HG02759 (cell line): ENCODE data around the gene IL6R.

Experiments used
- ATAC-seq: cut with Tn5 transposase; IDR thresholded peaks from one replicate; pipeline ENCODE4 v1.9.1; 2021; ENCODE audit warnings: mild to moderate bottlenecking, moderate library complexity; ENCODE audit not compliant: unreplicated experiment

Gene IL6R

DNA sequence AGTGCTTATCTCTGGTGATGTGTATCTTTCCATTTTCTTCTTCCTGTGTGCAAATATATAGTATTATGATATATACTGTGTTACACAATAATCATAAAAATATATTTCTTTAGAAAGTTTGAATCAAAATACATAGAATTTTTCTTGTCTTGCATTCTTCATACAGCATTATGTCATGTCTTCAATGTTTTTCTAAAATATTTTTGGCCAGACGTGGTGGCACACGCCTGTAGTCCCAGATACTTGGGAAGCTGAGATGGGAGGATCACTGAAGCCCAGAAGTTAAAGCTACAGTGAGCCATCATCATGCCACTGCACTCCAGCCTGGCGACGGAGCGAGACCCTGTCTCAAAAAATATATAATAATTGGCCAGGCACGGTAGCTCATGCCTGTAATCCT is 41.6 kb downstream of the IL6R start:
- ATAC-seq = no peak

DNA sequence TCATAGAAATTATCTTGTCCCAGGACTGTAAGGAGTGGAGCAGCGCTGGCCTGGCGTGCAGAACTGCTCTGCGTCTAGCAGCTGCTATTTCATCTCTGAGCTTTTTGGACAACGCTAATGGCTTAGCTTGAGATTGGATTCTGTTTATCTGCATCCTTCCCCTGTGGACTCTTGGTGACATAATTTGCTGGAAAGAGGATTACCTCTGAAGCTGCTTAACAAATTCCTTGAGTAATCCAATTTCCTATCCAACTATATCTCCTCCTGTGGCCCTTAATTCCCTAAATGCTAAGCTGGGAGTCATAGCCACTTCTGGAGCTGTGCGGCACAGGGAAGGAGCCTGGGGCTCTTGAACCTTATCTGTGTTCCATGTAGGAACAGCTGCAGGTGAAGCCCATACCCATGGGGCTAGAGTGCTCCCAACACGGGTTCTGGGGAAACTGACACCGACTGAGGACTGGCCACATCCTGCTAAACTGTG is 43.2 kb downstream of the IL6R start:
- ATAC-seq = no peak

DNA sequence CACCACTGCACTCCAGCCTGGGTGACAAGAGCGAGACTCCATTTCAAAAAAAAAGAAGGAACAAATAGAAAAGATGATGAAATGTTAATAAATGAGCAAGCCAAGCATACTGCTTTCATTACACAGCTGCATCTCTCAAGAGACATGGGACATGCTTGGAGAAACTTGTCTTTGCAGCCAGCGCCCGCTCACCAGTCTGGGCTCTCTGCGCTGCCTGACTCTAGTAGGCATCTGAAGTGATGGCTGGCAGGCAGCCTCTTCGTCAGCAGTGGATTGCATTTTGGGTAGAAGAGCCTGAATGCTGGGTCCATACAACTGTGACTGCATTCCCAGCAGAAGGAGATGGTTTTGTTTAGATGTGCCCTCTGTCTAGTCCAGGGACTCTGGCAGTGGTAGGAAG is 48.0 kb downstream of the IL6R start:
- no peak for ATAC-seq

DNA sequence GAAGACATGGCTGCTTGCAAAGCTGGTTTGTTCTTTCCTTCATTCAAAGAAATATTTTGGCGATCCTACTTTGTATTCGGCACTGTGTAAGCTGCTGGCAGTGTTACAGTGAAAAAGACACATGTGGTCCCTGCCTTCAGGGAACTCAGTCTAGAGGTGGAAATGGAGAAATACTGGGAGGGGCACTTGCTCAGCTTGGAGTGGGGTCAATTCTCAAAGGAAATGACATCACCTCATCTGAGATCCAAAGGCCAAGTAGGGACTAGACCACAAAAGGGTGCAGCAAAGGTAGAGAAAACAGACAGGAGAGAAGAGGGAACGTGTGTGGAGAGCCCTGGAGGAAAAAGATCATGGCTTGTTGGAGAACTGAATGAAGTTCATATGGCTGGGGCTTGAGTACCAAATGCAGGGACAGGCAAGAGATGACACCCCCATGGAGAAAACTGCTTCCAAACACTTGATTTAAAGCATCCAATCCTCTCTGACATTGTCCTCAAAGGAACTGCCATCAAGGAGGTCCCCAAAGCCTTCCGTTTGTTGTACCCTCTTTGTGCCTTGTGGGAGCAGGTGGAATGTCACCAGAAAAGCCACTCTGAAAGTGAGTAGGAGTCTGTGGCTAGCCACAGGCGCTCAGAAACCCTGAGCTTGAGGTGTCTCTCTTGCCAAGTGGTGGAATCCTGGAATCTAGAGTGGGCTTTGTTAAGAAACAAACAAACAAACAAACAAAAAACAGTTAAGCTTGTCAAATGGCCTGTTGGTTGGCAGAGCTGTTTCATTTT is 48.6 kb downstream of the IL6R start:
- no peak for ATAC-seq

DNA sequence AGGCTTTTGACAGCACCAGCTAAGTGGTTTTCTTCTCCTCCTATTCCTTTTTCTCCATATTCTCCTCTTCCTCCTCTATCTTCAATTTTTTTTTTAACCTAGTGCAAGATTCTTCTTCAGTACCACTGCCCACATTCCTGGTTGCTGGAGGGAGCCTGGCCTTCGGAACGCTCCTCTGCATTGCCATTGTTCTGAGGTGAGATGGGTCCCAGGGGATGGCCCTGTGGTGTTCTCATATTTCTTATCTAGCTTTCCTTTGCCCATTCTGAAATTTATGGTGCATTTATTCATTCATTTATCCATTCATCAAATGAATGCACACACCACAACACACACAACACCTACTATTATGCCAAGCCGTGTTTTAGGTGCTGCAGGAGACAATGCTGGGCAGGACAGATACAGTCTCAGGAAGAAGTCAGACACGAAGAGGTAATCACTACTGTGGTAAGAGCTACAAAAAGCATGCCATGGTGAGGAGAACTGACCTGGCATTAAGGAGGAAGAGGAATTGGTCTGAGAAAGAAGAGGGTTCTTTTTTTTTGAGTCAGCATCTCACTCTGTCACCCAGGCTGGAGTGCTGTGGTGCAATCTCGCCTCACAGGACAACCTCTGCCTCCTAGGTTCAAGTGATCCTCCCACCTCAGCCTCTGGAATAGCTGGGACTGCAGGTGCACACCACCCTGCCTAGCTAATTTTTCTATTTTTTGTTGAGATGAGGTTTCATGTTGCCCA is 49.4 kb downstream of the IL6R start:
- no peak for ATAC-seq

DNA sequence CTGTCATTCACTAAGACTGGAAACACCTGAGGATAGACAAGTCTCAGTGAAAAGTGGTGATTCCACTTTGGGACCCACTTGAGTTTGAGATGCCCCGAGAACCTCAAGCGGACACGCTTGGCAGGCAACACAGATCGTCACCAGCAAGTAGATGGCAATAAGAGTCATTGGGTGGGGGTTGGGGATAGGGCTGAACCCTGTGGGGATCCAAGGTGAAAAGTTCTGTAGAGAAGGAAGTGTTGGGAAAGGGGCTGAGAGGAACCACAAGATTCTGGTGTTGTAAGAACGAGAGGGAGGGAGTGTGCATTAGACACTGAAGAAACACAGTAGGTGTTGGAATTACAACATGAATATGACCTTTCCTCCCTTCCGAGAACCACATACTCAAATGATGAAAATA is 51.5 kb downstream of the IL6R start:
- ATAC-seq = no peak

DNA sequence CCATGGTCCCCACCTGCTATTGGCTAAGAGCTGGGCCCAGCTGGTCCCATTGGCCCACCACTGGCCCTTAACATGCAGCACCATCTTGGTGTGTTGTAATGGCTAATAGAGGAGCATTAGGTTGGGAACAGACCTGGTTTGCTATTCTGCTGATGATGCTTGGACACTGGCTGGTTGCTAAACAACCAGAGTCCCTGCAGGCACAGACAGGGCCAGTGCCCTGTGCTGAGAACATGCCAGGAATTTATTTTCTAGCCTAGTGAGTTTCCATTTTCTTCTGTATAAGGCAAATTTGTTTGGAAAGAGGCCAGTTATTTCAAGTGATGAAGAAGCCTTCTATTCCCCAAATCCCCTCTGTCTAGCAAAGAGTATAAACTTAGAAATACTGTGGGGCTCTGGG is 53.9 kb downstream of the IL6R start:
- no peak for ATAC-seq

DNA sequence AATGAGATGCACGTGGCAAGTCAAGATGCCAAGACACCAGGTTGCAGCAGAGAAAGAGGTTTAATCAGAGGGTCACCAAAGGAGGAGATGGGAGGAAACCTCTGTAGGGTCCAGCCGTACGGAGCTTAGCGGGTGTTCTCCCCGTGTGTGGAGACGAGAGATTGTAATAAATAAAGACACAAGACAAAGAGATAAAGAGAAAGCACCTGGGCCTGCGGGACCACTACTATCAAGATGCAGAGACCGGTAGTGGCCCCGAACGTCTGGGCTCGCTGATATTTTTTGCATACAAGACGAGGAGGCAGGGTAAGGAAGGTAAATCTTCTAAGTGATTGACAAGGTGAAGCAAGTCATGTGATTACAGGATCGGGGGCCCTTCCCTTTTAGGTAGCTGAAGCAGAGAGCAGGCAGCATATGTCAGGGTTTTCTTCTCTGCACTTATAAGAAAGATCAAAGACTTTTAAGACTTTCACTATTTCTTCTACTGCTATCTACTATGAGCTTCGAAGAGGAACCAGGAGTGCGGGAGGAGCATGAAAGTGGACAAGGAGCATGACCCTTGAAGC is 55.6 kb downstream of the IL6R start:
- ATAC-seq = no peak

DNA sequence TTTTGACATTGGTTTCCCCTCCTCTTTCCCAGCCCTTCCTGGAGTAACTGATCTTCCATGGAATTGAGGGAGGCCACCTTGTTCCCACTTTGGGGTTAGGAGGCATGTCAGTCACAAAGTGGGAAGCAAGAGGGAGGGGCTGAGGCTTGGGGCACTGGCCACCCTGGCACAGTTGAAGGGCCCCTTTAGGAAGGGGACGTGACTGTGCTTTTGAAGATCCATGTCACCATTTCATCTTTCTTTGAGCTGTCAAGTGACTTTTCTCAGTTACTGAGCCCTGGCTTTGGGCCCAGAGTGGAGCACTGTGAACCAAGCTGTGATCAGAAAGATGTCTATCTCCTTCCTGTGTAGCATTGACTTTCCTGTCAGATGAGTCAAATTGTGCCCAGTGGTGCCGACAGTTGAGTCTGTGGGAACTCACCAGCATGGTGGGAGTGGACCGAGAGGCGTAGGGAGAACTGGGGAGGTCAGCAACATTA is 58.4 kb downstream of the IL6R start:
- ATAC-seq = no peak

DNA sequence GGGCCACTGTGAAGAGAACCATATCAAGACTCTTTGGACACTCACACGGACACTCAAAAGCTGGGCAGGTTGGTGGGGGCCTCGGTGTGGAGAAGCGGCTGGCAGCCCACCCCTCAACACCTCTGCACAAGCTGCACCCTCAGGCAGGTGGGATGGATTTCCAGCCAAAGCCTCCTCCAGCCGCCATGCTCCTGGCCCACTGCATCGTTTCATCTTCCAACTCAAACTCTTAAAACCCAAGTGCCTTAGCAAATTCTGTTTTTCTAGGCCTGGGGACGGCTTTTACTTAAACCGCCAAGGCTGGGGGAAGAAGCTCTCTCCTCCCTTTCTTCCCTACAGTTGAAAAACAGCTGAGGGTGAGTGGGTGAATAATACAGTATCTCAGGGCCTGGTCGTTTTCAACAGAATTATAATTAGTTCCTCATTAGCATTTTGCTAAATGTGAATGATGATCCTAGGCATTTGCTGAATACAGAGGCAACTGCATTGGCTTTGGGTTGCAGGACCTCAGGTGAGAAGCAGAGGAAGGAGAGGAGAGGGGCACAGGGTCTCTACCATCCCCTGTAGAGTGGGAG is 60.6 kb downstream of the IL6R start:
- no peak for ATAC-seq

DNA sequence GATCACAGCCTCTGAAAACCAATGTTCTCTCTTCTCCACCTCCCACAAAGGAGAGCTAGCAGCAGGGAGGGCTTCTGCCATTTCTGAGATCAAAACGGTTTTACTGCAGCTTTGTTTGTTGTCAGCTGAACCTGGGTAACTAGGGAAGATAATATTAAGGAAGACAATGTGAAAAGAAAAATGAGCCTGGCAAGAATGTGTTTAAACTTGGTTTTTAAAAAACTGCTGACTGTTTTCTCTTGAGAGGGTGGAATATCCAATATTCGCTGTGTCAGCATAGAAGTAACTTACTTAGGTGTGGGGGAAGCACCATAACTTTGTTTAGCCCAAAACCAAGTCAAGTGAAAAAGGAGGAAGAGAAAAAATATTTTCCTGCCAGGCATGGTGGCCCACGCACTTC is 61.1 kb downstream of the IL6R start:
- ATAC-seq = no peak

DNA sequence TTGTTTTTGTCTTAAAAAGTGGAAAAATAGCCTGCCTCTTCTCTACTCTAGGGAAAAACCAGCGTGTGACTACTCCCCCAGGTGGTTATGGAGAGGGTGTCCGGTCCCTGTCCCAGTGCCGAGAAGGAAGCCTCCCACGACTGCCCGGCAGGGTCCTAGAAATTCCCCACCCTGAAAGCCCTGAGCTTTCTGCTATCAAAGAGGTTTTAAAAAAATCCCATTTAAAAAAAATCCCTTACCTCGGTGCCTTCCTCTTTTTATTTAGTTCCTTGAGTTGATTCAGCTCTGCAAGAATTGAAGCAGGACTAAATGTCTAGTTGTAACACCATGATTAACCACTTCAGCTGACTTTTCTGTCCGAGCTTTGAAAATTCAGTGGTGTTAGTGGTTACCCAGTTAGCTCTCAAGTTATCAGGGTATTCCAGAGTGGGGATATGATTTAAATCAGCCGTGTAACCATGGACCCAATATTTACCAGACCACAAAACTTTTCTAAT is 61.8 kb downstream of the IL6R start:
- no peak for ATAC-seq

DNA sequence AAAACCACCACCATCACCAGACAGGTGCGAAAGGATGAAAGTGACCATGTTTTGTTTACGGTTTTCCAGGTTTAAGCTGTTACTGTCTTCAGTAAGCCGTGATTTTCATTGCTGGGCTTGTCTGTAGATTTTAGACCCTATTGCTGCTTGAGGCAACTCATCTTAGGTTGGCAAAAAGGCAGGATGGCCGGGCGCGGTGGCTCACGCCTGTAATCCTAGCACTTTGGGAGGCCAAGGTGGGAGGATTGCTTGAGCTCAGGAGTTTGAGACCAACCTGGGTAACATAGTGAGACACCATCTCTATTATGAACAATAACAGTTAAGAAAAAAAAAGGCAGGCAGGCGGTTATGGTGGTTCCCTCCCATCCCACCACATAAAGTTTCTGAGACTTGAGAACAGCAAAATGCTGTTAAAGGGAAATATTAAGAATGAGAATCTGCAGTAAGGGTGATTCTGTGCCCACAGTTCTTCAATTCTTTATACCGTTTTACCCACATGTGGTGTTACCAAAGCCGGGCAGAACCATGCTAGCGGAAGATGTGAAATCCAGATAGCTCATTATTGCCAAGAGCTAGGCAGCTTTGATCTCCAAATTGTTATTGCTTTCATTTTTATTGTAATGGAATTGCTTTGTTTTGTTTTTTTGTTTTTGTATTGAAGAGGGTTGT is 62.4 kb downstream of the IL6R start:
- no peak for ATAC-seq

DNA sequence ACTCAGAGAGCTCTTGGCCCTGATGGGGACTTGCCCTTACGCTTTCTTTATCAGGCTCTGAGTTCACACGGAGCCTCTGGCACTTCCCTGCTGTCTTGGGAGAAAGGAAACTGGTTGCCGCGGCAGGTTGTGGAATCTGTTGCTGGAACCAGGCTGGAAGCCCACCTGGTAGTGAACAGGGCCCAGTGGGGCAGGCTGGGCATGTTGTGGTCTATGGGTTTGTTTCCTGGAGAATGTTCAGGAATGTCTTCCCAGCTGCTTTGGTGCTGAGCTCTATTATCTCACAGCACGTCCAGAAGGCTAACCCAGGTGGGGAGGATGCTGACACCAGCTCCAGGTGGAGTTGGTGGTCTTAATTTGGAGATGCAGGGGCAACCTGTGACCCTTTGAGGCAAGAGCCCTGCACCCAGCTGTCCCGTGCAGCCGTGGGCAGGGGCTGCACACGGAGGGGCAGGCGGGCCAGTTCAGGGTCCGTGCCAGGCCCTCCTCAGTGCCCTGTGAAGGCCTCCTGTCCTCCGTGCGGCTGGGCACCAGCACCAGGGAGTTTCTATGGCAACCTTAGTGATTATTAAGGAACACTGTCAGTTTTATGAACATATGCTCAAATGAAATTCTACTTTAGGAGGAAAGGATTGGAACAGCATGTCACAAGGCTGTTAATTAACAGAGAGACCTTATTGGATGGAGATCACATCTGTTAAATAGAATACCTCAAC is 63.5 kb downstream of the IL6R start:
- no peak for ATAC-seq

DNA sequence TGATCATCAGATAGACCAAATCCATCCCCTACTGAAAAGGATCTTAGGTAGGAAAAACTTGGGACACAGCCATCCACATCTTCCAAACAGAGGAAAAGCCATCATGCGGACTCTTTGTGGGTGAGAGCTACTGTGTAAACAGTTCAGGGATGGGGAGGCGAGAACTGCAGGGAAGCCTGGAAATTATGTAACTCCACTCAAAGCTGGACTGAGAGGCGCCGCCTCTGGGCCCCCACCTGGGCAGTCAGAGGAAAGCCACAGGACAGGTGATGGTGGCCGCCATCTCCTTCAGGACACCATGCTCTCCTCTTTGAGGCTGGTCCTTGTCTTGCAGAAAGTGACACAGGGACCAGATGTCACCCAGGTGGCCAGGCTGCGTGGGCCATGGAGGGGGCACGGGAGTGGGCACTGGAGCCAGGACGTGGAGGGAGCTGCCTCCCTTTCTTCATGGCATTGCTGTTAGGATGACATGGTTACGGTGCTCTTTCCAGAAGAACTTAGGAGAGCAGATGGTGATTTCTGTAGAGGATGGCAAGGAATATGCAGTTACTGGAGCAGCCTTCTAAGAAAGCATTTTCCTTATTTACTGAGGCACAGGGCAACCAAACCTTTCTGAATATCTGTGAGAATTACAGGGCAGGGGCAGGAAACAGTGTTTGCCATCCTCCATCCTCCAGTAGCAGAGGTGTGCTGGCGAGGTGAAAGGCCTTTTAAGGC is 64.9 kb downstream of the IL6R start:
- ATAC-seq = no peak

DNA sequence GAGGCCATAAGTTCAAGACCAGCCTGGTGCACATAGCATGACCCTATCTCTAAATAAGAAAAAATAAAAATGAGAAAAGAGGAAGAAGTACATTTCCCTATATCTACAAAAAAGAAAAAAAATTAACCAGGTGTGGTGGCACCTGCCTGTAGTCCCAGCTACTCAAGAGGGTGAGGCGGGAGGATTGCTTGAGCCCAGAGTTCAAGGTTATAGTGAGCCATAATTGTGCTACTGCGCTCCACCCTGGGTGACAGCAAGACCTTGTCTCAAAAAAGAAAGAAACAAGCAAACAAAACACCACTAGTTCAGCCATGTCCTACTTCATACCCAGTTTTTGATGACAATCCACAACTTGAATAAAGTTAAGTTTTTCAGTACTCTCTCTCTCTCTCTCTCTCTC is 66.2 kb downstream of the IL6R start:
- ATAC-seq = no peak

DNA sequence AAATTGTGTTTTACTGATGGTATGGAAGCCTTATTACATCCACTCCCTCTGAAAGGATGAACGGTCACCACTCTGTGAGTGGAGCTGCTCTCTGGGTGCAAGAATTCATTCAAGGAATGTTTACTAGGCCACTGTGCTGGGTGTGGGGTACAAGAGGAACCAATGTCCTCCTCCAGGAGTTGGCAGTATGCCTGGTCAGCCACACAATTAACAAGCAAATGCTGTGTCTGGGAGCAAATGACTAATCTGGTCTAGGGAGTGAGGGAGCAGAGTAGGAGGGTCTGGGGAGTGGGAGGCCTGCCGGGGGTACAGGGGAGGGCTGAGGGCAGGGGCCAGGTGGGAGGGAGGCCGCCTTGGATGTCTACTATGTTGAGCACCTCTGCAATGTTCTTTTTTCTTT is 69.7 kb downstream of the IL6R start:
- ATAC-seq = no peak

DNA sequence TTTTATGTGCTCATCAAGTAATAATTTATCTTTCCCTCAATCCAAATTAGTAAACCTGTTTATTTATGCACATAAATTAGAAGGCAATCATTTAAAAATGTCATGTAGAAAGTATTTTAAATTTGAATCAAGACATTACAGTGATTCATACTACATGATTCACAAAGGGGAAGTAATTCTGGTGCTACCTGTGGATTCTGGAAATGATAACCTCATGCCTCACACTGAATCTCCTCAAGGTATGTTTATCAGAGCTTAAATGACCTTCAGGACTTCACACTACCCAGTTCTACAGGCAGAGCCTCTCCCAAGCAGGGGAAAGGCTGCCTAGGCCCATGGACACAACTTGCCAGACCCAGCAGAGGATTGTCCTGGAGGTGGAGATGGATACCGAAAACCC is 71.6 kb downstream of the IL6R start:
- ATAC-seq = no peak

DNA sequence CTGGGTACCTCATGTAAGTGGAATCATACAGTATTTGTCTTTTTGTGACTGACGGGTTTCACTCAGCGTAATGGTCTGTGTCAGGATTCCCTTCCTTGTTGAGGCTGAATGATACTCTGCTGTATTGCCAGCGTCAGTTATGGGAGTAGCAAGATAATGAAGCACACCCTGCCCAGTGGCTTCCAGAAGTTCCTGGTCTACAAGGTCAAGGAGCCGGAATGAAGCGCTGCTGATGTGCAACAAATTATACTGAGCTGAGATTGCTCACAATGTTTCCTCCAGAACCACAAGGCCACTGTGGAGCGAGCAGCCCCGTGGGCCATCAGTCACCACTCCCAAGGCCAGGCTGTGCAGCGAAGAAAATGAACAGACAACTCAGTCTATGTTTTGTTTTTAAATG is 72.9 kb downstream of the IL6R start:
- no peak for ATAC-seq

DNA sequence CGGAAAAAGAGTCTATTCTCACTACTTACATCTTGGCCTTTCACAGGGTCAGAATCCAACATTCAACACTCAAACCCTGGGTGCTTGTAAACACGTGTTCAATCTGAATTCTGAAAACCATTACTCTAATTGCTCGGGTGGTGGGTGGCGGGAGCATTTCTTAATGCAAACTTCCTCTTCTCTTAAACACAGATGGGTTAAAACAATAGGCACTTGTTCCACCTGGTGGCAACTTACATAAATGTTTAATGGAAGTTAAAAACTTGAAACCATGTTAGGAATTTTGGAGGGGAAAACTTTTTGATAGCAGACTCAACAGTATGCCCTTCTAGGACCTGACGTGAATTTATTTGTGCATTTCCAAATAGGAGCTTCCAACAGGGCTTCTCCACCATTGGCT is 73.5 kb downstream of the IL6R start:
- no peak for ATAC-seq
